A673 (cell line): ENCODE results near the gene TLE7.

Source experiments
- CTCF ChIP-seq: fragments of 300-800, 200-600 bp; sonication (generic); conservative IDR thresholded peaks from 2 replicates; pipeline ENCODE4 v1.5.1; 2017; ENCODE audit warnings: low read depth, mild to moderate bottlenecking, antibody characterized with exemption, low read length, moderate library complexity, mixed read lengths
- EZH2 ChIP-seq: fragments of 200-600 bp; sonication (generic); IDR thresholded peaks from 2 replicates; pipeline ENCODE4 v1.6.1; 2017; ENCODE audit warnings: borderline replicate concordance, low read depth, mild to moderate bottlenecking, mixed read lengths, antibody characterized with exemption, low read length; ENCODE audit not compliant: poor library complexity, severe bottlenecking

DNA sequence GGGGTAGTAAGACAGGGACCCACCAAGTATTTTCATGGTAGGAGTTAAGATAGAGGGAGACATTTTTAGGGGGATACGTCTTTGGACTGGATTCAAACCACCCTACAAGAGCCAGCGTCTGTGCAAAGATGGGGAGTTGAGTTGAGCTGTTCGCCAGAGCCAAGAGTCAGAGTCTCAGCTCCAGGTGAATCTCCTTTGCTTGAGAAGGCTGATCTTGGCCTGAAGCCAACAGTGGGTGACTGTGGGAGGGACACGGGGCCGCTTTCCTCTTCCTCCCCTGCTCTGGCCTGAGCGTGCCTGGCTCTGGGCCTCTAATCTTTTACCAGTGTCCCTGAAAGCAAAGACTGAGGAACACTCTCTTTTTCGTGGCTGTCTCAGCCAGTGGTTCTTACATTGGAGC, 5.4 kb downstream of the TLE7 start:
- no peak for TF ChIP-seq CTCF
- no peak for TF ChIP-seq EZH2
